NCI-H446 treated with DMSO at 0.1 percent for 48 hours (cell line): ENCODE data around the gene PKHD1.

Experiments used
- DNase-seq: peaks from one replicate; lab custom pipeline; 2025; lab: John Stamatoyannopoulos, UW

Gene PKHD1

DNA sequence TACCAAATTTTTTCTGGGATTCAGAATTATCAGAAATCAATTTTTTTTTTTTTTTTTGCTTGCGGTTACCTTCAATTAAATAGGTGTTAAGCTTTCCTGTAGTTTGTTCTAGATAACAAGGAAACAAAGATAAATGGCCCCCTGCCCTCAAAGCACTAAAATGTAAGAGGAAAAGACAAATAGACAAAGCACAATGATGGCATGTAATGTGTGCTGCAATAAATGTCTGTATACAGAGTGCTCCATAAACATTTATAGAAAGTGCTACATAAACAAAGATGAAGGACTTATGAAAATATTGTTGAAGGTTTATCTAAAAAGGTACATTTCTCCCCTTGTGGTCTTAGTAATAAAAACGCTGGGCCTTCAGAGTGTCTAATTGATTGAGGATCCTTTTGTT is 384.6 kb downstream of the PKHD1 start:
- no peak for DNase-seq

DNA sequence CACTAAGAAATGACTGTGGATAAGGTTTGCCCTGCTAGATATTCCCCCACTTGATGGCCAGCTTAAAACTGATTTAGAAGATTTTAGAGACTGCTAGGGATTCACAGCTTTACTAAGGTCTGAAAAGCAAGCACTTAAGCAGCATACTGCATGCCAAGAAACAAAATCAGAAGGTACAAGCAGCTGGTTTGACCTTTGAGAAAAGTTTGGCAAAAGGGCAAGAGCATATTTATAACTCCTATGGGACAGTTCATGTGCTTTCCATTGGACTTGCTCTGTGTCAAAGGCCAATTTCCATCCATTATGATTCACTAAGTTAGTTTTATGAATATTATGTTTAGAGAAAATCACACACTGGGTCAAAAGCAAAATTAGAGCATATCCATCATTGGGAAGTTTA is 402.8 kb downstream of the PKHD1 start:
- no peak for DNase-seq

DNA sequence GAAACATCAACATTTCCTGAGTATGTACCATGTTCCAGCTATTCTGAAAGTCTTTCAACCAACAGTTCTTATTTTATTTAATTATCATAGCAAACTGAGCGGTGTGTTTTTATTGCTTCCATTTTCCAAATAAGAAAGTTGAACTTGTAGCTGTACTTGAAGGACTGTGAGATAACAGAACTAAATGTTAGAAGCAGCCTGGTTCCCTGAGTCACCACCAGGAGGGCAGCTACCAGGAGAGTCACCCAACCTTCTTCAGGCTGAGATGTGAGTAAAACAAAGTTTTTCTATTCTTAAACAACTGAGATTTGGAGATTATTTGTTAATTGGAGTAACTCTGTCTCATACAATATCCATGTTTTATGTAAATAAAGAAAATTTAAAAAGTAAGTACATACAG is 403.4 kb downstream of the PKHD1 start:
- no peak for DNase-seq

DNA sequence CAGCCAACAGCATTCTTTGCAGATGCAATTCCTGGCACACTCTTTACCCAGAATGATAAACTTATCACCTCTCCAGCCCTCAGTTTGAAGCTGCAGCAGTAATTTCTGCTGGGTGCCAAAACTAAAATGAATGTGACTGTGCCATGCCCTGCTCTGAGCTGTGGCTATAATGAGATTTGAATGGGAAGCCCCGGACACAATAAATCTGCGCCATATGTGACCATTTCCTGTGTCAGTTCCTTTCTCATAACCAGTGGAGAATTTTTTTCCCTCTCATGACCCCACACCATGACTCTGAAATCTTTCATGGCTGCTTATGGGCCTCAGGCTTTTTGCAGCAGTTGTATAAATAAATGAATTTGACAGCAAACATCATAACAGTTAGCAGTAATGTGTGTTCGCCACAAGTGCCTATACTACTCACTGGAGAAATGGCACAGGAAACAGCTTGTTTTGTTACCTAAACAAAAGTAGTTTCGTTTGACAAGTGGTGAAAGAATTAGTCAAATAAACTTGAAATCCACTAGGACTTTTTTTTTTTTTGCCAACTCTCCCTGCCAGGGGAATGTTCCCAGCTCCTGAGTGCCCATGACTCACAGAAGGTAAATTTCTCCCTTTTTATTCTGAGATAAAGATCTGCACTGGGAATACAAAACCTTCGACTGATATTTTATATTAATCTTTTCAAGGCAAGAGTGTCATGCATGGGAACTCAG is 408.4 kb downstream of the PKHD1 start:
- no peak for DNase-seq

DNA sequence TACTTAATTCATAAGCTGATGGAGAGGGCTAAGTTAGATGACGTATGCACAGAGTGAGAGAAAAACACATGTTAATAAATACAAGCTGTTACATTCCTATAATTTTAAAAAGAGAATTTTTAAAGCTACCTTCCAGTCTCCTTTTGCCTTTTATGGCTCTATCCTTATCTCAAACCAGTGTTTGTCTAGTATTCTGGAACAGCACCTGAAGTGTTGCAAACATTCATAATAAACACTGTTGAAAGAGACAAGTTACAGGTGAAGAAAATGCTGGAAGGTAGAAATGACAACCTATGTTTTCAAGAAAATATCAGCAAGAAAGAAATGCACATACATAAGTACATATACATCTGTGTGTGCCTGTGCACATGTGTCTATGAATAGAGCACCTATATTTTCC is 409.1 kb downstream of the PKHD1 start:
- DNase-seq: no peak

DNA sequence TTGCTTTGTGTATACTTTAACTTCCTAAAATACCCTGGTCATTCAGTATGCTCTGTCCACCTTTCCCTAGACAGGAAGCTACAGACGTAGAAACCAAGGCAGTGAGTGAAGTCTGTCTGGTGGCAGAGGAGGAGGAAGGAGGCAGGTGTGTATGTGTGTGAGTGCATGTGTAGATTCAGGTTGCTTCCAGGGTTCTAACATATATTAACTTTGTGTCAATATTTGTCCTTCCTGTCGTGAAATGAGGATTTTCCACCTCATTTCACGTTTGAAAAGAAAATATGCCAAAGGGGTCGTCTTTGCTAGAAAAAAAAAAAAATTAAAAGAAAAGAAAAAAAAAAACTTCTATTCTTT is 411.5 kb downstream of the PKHD1 start:
- no peak for DNase-seq

DNA sequence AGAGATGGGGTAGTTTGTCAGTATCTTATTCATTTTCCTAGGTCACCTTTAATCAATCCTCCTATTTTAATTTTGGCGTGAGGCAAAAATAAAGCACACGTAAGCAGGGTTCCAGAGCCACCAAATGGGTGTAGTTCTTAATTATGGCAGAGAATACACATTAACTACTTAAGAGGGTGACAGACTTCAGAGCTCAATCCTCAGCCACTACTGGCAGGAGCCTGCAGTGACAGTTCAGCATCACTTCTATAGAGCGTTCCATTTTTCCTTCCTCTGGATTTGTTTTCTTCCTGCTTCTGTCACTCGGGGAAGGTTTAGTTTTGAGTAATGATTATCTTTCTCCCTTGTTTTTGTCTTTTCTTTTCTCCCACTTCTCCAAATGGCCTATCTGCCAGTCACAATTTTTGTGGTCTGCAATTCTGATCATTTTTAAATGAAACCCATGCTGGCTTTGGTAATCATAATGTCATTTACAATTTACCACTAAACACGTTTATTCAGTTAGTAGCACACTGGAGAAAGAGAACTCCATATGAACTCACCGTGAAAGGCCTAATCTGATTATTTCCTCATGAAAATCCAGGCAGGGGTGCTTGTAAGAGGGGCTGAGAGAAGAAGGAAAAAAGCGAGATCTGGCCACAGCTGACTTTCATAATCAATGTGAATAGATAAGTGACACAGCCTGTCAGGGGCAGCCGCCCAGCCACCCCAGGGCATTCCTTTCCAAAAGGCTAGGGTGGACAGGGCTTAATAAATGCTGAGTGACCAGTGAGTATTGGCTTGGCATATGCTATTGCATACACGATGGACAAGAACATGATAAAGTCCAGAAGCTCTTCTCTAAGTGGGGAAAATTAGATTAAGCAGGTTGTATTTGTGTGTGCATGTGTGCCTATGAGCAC is 412.1 kb downstream of the PKHD1 start:
- DNase-seq: no peak

DNA sequence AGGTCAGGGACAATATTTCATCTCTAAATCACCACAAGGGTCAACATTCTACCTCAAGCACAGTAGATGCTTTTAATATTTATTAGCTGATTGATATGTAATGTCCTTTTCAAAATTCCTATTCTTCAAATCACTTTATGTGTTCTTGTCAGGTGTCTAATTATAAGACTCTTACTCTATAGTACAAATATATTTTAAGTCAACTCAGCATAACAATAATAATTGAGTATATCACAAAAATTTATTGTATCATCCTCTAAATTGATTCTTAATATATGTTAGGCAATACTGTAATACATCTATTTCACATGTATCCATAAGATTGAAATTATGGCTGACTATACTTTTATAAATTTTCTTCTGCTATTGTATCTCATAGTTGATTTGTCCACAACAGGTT is 423.9 kb downstream of the PKHD1 start:
- no peak for DNase-seq

DNA sequence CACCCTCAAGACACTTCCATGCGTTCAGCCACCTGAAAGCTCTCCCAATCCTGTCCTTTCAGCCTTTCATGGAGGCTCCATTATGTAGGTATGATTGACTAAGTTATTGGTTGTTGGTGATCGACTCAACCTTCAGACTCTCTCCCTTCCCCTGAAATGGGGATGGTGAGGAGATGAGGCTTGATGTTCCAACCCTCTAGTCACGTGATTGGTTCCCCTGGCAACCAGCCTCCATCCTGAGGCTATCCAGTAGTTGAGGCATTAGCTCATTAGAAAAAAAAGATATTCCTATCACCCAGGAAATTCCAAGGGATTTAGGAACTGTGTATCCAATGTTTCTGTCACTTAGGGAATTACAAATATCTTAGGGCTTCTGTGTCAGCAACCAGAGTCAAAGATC is 426.6 kb downstream of the PKHD1 start:
- no peak for DNase-seq

DNA sequence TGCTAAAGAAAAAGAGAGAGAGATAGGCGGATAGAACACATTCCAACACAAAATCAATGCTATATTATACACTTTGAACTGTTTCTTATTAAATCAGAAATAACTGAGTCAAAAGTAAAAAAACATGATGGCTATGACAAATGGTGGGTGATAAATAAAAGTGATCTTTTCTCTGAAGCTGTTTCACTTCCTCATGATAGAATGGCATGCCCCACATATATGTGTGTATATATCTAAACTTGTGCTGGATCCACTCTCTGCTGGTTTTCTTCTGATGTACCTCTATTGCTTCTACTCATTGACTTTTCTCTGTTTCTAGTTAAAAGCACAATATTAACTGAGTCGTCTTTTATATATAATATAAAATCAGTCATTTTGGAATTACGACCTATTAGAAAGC is 429.9 kb downstream of the PKHD1 start:
- no peak for DNase-seq

DNA sequence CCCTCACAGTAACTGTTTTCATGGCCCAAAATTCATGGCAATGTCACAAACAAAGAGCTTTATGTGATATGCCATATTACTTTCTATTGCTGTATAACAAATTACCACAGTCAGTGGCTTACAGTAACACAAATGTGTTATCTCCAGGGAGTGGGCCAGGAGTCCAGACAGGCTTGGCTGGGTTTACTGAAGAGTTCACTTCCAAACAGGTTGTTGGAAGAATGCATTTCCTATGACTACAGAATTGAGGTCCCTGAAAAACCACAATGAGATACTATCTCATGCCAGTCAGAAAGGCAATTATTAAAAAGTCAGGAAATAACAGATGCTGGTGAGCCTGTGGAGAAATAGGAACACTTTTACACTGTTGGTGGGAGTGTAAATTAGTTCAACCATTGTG is 431.9 kb downstream of the PKHD1 start:
- DNase-seq: no peak

DNA sequence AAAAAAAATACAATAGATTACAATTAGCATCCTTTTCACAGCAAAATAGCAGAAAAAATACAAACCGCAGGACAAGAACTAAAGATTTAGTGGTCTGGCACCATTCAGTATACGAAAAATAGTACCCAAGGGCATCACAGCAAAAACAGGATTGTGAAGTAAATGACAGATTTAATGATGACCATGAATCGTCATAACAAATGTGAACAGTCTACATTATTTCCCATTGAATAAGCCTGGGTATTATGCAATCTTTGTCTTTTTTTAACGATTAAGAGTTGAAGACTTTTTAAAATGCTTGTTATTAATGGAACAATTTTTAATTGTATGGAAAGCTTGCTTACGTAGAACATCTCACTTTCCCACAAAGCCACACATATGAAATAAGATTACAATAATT is 432.8 kb downstream of the PKHD1 start:
- no peak for DNase-seq

DNA sequence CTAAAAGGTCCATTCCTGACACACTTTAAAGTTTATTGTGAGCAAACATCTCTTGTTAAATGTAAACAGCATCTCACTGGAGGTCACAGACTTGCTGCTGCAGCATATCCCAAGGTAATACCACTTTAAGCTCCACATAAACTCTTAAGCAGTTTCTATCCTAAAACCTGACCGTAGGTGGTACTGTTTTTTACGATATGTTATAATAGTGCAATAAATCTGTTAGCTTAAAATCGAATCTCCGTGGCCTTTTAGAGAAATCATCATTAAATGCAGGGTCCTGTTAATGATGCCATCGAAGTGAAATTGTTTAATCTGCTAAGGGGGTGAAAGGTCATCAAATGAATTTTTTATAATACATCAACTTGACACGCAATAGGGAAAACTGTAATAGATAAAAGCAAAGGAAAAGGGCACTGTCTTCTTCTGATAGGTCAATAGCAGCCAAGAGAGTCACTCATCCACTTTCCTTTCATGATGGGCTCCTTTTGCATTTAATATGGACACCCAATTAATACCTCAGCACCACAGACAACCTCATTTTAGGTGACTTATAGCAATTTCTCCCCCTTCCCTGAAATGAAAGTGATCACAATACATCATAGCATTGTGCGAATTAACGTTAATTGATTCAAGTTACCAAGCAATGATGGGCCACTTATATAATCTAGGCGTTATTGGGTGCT is 436.1 kb downstream of the PKHD1 start:
- no peak for DNase-seq

DNA sequence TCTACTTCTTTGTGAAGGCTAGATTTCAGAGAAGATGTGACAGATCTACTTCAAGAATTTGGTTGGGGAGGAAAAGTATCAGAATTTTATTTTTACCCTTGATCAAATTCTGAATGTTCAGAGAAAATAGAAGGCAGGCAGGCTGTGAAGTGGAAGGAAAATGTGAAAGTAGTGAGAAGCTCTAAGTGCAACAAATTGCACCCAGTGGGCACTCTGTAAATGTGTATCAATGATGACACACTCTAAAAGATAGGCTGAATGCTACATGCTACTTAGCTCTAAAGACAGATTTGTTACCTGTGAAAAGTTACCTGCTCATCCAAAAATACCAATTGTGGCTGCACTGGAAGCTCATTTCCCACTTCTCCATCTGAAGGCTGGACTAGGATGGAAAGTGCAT is 438.6 kb downstream of the PKHD1 start:
- no peak for DNase-seq

DNA sequence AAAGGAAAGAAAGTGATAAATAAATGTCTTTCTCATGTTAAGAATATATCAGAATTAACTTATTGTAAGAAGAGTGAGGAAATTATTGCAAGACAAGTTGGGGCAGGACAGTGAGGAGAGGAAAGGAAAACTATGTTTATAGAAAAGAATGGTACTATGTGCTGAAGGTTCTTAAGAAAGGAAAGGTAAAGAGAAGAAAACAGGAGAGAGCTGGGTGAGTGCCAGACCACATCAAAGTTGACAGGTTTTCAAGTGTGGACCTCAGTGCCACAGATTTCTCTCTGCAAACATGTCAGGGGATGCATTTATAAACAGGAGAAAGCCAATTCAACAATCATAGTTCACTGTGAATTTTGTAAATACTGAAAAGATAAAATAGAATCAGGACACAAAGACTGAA is 439.2 kb downstream of the PKHD1 start:
- no peak for DNase-seq

DNA sequence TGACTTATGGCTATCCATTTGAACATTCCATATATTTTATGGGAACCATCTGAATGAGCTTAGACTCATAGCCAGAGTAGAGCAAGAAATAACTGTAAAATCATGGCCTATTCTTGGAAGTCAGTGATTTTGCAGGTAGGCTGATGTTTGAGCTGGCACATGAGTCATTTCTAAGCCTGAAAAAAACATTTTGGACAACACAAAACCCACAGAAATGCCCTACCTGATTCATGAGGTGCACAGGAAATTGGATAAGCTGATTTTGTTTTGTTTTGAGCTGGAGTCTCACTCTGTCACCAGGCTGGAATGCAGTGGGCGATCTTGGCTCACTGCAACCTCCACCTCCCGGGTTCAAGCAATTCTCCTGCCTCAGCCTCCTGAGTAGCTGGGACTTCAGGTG is 443.0 kb downstream of the PKHD1 start:
- no peak for DNase-seq

DNA sequence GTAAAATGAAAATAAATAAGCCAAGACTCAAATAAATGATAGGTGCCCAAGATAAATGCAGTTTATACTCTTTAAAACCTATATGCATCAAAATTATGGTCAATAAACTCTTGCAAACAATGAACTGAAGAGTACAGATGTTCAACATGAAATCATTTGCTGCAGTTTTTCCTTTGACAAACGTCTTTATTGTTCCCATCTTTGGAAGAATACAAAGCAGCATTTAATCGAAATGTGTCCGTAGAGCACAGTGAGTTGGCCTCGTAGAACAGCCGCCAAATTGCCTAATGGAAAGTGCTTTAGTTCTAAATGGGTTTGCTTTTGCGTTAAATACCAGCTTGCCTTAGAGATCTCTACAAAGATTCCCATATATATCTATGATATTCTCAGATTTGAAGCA is 447.4 kb downstream of the PKHD1 start:
- no peak for DNase-seq

DNA sequence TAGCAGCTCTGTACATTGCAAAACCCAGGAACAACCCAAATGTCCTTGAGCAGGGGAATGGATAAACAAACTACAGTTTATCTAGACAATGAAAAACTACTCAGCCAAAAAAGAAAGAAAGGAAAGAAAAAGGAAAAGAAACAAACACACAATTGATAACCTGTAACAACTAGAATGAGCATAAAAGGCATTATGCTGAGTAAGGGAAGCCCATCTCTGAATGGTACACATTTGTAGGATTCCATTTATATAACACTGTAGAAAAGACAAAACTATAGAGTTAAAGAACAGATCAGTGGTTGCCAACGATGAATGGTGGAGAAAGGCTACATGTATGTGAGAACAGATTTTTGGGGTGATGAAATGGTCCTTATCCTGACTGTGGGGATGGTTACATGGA is 454.0 kb downstream of the PKHD1 start:
- no peak for DNase-seq

DNA sequence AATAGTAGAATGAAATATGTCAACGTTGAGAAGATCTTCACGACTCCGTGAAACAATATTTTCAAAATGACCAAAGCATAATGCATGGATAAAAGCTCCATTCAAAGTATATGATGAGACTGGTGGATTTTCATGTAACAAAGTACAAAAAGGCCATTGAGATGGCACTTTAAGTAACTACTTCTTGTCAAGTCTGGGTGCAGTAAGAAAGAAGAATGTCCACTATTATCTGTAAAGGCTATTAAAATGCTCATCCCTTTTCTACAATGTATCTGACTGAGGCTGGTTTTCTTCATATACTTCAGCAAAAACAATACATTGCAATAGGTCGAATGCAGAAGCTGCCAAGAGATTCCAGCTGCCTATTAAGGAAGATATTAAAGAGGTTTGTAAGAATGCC is 457.4 kb downstream of the PKHD1 start:
- no peak for DNase-seq

DNA sequence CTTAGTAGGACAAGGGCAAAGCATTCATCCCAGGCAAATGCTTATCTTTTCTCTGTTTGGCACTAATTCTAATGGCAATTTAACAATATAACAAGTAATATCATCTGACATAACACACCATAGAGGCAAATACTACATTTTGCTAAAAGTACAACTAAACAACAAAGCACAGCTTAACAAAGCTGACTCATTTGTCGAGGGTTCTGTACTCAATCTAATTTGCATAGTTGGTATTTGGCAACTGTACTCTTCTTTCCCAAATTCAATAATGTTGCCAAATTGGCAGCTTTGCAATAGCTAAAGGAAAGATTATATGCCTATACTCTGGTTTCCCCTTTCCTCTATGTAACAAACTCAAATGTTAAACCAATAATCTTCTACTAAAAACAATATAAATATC is 461.0 kb downstream of the PKHD1 start:
- DNase-seq: no peak

DNA sequence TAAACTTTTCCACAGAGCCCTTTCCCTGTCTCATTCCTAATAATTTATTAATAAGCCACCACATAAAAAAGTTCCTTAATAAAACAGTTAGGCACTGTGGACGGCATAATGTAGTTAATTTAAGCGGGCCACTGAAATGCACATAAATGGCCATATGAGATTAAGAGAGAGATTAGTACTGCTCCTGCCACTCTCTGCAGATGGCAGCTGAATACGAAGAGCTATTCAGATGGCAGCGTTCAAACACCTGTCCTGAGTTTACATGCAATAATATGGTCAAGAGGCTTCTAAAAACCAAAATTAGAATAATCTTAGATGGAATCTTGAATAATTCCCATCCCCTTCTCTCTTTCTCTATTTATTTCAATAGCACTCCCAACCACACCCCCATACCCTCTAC is 461.8 kb downstream of the PKHD1 start:
- no peak for DNase-seq

DNA sequence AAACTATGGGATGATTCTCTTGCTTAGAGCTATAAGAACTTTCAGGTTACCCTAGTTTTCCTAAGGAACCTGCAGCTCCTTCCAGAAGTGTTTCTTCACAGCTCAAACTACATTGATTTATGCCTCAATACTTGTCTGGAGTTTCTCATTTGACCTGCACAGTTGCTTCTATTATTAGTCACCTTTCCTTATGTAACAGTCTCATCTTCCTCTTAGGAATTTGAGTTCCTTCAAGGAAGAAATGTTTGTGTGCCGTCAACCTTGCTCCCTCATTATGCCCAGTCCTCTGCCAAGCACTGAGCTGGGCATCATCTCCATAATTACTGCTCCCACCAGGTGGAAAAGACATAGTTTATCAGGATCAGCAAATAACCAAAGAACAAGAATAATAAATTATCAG is 466.4 kb downstream of the PKHD1 start:
- no peak for DNase-seq
